Activated naive CD8-positive, alpha-beta T cell treated with anti-CD3 and anti-CD28 coated beads, Interleukin-2, amount 50 U/mL, for 24 hours (primary cell): ENCODE measurements around the gene BAHCC1.
"Not testable (repeated sequence)": the region's sequence is repeated elsewhere in the genome, so short reads cannot be mapped to it uniquely, and the experiment has no call there.

ENCODE experiments used
- ATAC-seq: fragments of 150-1000 bp; cut with Tn5 transposase; one replicate; pipeline ENCODE4 v1.10.0; 2021
- DNase-seq: peaks from one replicate; pipeline ENCODE4 v3.0.0; 2021
- H3K27ac Mint-ChIP-seq: one replicate; pipeline ENCODE4 v1.8.0; 2021; ENCODE audit warnings: mild to moderate bottlenecking, mixed read lengths
- H3K27me3 Mint-ChIP-seq: one replicate; pipeline ENCODE4 v1.8.0; 2021; ENCODE audit warnings: mixed read lengths
- H3K36me3 Mint-ChIP-seq: one replicate; pipeline ENCODE4 v1.8.0; 2021; ENCODE audit warnings: low read depth, mixed read lengths
- H3K4me1 Mint-ChIP-seq: one replicate; pipeline ENCODE4 v1.8.0; 2021; ENCODE audit warnings: mixed read lengths
- H3K4me3 Mint-ChIP-seq: one replicate; pipeline ENCODE4 v1.8.0; 2021; ENCODE audit warnings: mild to moderate bottlenecking, moderate library complexity, mixed read lengths
- H3K9me3 Mint-ChIP-seq: one replicate; pipeline ENCODE4 v1.8.0; 2021; ENCODE audit warnings: mixed read lengths

BAHCC1 gene

DNA sequence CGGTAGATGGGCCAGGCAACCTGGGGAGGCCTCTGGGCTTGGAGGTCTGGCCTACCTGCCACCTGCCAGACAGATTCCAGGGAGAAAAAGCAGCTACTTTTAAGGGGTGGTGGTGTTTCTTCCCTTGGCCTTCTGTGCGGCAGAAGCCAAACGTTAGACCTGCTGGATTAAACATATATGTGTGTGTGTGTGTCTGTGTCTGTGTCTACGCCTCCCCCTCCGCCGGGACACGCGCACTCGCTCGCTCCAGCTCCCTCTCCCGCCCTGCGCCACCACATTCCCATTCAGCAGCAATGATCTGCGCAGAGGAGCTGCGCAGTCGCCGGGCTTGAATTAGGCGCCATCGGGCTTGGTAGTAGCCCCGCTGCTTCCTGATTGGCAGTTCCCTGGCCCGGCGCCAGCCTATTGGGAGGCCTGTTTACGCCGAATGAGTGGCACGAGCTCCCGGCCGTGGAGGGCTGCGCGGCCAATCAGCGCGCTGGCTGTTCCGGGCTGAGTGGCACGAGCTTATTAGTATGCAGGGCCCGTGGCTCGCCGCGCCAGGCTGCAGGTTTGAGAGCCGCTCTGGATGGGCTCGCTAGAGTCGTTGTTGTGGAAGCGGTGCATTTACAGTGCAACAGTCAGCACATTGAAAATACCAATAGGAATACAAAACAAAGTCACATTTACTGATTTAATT is at the start of gene BAHCC1:
TSS of gene BAHCC1 (plus strand) at position 537 of the 679 bp plus-strand sequence. CDS start 4,283 bp downstream, outside the sequence.
- ATAC-seq, result peak; percentile 87
- H3K4me1 Mint-ChIP-seq, result peaks cover 35% of the 10 kb centered on the region
- H3K27ac Mint-ChIP-seq, result peak within 1 kb of the TSS; percentile 83
- H3K27me3 Mint-ChIP-seq, result peaks cover 58% of the 10 kb centered on the region
- DNase-seq, result peak; percentile 94
- no peaks in the 10 kb centered on the region for H3K36me3 Mint-ChIP-seq
- H3K4me3 Mint-ChIP-seq, result peak within 1 kb of the TSS; percentile 68
- H3K9me3 Mint-ChIP-seq, result no peaks in the 10 kb centered on the region

DNA sequence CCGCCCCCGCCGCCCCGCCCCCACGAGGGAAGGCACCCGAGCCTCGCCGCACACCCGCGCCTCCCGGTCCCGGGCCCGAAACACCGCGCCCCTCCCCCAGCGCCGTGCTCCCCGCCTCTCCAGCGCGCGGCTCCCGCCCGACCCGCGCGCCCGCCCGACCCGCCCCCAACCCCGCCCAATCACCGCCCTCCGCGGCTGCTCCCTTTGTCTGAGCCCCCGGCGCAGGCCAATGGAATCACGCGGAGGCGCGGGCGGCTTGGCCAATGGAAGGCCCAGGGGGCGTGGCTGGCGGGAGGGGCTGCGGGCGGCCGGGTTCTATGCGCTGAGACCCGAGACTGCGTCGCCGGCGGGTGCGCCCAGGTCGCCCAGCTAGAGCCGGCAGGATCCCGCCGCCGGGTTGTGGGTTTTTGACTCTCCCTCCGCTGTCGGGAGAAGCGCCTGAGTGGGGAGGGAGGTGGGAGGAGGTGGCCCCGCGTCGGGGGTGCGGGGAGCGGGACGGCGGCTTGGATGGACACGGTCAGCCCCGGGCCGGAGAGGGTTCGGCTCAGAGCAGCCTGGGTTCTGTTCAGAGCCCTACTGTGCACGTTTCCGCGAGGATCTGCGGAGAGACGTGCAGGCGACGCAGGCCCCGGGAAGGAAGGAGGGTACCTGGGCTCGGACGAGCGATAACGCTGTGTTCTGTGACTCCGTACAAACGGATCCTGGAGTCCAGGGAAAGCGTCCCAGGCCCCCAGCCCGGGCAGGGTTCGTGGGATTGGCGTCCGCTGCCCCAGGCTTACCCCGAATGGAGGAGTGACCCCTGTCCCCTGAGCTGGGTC is 49.0 kb upstream of the BAHCC1 start:
- Mint-ChIP-seq H3K36me3 (no peaks in the 10 kb centered on the region), H3K27me3 (peaks cover 43% of the 10 kb centered on the region), H3K27ac (no peak overlapping the region), H3K9me3 (no peaks in the 10 kb centered on the region), H3K4me3 (no peak overlapping the region), H3K4me1 (peaks cover 20% of the 10 kb centered on the region)
- peak; percentile 91 for ATAC-seq
- DNase-seq, result peak; percentile 97

DNA sequence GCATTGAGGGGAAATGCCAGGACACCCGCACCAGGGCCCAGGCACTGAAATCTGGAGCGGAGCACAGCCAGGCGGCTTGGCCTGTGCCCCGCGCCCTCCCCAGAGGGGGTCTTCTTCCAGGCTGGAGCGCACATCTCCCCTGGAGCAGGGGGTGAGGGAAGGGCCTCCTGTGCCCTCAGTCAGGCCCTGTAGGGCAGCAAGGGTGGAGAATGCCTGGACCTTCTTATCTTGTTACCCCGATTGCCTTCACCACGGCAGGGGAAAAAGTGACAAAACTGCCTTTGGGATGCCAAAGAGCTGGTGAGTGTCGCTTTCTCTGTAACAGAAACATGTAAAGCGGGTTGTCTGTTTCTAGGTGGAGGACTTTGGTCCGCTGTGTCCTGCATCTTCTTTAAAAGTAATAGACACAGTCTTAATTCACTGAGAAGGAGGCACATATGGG is 48.3 kb upstream of the BAHCC1 start:
- peaks cover 20% of the 10 kb centered on the region for H3K4me1 Mint-ChIP-seq

DNA sequence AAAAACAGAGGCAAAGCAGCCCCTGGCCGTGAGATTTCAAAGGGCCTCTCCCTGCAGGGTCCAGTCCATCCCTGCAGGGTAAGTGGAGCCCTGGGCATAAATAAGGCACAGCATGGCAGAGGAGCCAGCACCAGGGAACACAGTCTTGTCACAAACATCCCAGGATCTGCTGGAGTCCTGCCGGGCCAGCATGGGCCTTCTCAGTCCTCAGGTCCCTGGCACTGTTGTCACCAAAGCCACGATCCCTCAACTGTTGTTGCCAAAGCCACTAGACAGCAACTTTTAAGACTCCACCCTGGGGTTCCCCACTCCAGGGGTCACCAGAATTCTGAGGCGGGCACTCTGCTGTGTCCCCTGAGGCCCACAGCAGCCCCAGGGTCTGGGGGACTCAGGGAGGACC is 47.8 kb upstream of the BAHCC1 start:
- H3K27ac Mint-ChIP-seq, result no peak overlapping the region
- no peak overlapping the region for H3K4me3 Mint-ChIP-seq
- H3K4me1 Mint-ChIP-seq, result peaks cover 16% of the 10 kb centered on the region
- H3K36me3 Mint-ChIP-seq, result no peaks in the 10 kb centered on the region
- DNase-seq (no peak), ATAC-seq (no peak)
- H3K9me3 Mint-ChIP-seq, result no peaks in the 10 kb centered on the region
- H3K27me3 Mint-ChIP-seq, result peaks cover 39% of the 10 kb centered on the region

More for the DNA sequence above, 48.3 kb upstream of the BAHCC1 start:
- no peaks in the 10 kb centered on the region for H3K36me3 Mint-ChIP-seq
- ATAC-seq, result no peak
- no peak for DNase-seq
- H3K27me3 Mint-ChIP-seq, result peaks cover 43% of the 10 kb centered on the region
- H3K27ac Mint-ChIP-seq, result no peak overlapping the region
- no peak overlapping the region for H3K4me3 Mint-ChIP-seq
- H3K9me3 Mint-ChIP-seq, result no peaks in the 10 kb centered on the region

DNA sequence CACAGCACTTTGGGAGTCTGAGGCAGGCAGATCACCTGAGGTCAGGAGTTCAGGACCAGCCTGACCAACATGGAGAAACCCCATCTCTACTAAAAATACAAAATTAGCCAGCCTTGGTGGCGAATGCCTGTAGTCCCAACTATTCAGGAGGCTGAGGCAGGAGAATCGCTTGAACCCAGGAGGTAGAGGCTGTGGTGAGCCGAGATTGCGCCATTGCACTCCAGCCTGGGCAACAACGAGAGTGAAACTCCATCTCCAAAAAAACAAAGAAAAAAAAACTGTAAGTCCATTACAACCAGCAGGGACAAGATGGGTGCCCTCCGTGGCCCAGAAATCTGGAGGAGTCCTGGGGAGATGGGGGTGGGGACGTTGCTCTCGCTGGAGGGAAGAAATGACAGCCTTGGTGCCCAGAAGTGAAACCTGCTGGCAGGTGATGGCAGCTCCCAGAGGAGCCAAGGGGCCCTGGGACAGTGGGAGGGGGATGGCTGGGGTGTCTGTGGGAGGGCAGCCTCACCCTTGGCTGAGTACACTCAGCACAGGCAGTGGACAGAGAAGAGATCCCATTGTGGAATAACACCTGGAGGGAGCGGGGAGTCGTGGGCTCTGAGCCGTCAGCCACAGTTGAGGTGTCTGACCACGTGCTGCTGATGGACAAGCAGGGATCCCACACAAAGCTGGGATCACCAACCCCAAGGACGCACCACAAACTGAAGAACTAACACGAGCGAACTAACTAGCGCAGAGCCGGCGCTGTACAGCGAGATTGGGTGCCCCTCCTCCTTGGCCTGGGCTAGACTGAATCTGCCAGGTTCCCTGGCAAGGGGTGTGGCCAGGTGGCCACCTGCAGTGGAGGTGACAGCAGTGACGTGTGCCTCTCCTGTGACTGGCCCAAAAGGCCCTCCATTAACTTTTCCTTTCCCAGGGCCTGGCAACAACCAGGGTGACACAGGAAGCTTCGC is 46.9 kb upstream of the BAHCC1 start:
- no peak overlapping the region for H3K4me3 Mint-ChIP-seq
- ATAC-seq (no peak), DNase-seq (no peak)
- H3K27ac Mint-ChIP-seq, result no peak overlapping the region
- H3K36me3 Mint-ChIP-seq, result no peaks in the 10 kb centered on the region
- H3K4me1 Mint-ChIP-seq, result peaks cover 14% of the 10 kb centered on the region
- H3K27me3 Mint-ChIP-seq, result peaks cover 32% of the 10 kb centered on the region
- H3K9me3 Mint-ChIP-seq, result no peaks in the 10 kb centered on the region

DNA sequence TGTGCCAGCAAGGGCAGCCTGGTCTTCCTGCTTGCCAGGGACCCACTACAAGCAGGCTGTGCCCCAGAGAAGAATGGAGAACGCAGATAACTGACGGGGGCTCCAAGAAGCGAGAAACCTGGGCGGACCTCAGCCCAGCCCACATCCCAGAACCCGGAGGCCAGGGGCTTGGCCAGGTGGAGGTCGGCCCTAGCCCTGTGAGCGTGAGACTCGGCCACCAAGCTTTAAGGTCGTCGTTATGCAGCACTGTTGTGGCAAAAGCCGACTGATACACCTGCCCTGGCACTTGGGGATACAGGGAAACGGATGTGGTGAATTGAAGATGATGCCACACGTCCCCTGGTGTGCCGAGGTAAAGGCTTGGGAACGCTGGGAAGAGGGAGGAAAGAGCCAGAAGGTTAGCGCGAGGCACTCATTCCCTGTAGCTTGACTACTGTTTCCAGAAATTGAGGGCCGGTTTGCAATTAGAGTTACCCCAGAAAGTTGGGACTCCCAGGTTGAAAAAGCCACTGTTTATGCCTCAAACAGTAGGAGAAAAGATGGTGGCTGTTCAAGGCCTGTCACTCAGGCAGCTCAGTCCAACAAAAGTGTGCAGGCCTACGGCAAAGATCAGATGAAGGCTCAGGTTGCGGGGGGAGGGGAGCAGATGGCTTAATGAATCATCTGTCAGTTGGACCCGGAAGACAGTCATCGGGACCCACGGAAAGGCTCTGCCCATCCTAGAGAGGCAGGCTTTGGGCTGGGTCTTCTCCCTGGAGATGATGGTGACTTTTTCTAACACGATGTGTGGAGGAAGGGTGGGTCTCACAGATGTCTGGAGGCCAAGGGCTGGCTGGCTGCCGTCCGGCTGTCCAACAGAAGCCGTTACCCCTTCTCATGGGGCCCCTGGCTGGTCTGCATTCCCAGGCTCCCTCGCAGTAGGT is 45.6 kb upstream of the BAHCC1 start:
- no peaks in the 10 kb centered on the region for H3K9me3 Mint-ChIP-seq
- peaks cover 5% of the 10 kb centered on the region for H3K4me1 Mint-ChIP-seq
- H3K27me3 Mint-ChIP-seq, result peaks cover 21% of the 10 kb centered on the region
- DNase-seq (no peak), ATAC-seq (no peak)
- H3K36me3 Mint-ChIP-seq, result no peaks in the 10 kb centered on the region
- H3K4me3 Mint-ChIP-seq, result no peak overlapping the region
- no peak overlapping the region for H3K27ac Mint-ChIP-seq

DNA sequence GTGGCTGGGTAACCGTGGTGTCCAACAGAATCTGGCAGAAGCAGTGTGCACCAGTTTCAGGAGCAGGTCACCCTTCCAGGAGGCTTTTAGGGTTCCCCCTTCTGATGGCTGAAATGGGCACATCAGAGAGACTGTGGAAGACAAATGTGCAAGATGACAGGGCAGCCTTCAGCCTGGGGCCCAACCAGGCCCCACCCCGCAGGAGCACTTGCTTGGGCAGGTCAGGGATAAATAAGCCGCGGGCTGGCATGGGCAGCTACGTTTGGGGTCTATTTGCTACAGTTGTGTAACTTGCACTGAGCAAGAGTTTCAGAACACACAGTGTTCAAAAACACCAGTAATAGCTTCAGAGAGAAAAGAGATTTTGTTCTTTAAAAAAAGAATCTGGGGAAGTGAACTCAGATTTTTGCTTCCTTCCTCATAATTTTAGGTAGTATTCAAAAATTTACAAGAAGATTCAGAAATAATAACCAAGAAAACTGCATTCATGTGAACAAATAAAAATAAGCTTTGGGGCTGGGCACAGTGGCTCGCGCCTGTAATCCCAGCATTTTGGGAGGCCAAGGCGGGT is 44.9 kb upstream of the BAHCC1 start:
- Mint-ChIP-seq H3K4me1 (peaks cover 3% of the 10 kb centered on the region), H3K4me3 (no peak overlapping the region), H3K27me3 (peaks cover 18% of the 10 kb centered on the region), H3K27ac (no peak overlapping the region), H3K36me3 (no peaks in the 10 kb centered on the region), H3K9me3 (no peaks in the 10 kb centered on the region)
- ATAC-seq (no peak), DNase-seq (no peak)

DNA sequence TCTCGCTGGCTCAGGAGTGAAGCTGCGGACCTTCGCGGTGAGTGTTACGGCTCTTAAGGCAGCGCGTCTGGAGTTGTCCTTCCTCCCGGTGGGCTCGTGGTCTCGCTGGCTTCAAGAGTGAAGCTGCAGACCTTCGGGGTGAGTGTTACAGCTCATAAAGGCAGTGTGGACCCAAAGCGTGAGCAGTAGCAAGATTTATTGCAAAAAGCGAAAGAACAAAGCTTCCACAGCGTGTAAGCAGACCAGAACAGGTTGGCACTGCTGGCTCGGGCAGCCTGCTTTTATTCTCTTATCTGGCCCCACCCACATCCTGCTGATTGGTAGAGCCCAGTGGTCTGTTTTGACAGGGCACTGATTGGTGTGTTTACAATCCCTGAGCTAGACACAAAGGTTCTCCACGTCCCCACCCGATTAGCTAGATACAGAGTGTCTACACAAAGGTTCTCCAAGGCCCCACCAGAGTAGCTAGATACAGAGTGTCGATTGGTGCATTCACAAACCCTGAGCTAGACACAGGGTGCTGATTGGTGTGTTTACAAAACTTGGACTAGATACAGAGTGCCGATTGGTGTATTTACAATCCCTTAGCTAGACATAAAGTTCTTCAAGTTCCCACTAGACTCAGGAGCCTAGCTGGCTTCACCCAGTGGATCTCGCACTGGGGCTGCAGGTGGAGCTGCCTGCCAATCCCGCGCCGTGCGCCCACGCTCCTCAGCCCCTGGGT is 43.8 kb upstream of the BAHCC1 start:
- H3K27ac Mint-ChIP-seq, DNase-seq, H3K36me3 Mint-ChIP-seq, H3K4me1 Mint-ChIP-seq, H3K4me3 Mint-ChIP-seq, ATAC-seq, H3K9me3 Mint-ChIP-seq: not testable (repeated sequence)
- peaks cover 18% of the 10 kb centered on the region for H3K27me3 Mint-ChIP-seq

DNA sequence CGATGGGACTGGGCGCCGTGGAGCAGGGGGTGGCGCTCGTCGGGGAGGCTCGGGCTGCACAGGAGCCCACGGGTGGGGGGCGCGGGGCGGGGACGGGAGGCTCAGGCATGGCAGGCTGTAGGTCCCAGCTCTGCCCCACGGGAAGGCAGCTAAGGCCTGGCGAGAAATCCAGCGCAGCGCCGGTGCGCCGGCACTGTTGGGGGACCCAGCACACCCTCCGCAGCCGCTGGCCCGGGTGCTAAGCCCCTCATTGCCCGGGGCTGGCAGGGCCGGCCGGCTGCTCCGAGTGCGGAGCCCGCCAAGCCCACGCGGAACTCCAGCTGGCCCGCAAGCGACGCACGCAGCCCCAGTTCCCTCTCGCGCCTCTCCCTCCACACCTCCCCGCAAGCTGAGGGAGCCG is 43.2 kb upstream of the BAHCC1 start:
- not testable (repeated sequence) for H3K36me3 Mint-ChIP-seq, H3K27ac Mint-ChIP-seq, ATAC-seq, H3K4me1 Mint-ChIP-seq, H3K4me3 Mint-ChIP-seq, DNase-seq, H3K9me3 Mint-ChIP-seq
- H3K27me3 Mint-ChIP-seq, result peaks cover 16% of the 10 kb centered on the region

DNA sequence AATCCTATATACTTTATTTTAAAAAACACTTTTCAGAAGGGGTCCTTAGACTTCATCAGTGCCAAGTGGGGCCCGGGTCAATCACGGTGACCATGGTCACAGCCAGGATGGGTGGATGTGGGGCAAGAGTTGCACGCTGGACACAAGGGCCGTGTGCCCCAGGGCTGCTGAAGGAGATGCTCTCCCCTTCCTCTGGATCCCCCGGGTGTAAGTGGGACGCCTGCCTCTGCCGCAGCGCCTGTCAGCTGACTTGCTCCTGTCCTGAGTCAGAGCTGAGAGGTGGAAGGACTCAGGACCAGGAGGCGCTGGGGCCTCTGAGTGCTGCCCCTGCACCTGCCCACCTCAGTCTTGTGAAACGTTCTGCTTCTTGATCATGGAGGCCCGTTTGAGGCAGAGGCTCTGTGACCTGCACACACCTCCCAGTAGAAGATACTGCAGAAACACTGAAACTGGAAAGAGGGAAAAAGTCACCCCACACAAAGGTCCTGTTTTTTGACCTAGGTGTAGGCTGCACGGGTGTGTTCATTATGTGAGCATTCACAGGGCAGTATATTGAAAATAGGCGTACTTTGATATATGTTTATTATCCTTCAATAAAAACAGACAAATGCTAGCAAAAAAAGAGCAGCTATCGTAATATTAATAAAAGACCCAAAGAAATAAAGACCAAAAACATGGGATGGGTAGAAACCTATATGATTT is 40.9 kb upstream of the BAHCC1 start:
- DNase-seq (no peak), ATAC-seq (no peak)
- no peaks in the 10 kb centered on the region for H3K9me3 Mint-ChIP-seq
- no peak overlapping the region for H3K27ac Mint-ChIP-seq
- peaks cover 3% of the 10 kb centered on the region for H3K4me1 Mint-ChIP-seq
- H3K4me3 Mint-ChIP-seq, result no peak overlapping the region
- peaks cover 14% of the 10 kb centered on the region for H3K27me3 Mint-ChIP-seq
- H3K36me3 Mint-ChIP-seq, result no peaks in the 10 kb centered on the region

DNA sequence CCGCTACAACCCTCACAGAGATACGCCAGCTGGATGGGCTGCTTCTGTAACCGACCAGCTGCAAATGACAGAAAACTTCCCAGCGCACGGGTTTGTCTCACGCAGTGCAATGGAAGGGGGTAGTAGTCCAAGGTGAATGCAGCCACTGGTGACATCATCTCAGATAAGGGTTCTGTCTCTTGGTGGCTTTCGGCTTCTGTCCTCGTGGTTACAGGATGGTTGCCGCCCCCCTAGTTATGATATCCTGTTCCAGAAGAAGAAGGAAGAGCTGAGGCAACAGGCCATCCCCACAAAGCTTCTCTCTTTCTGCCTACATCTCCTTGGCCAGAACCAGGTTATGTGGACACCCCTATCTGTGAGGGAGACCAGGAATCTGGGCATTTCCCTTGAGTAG is 40.3 kb upstream of the BAHCC1 start:
- H3K4me3 Mint-ChIP-seq, result no peak overlapping the region
- no peak for DNase-seq
- peaks cover 3% of the 10 kb centered on the region for H3K4me1 Mint-ChIP-seq
- ATAC-seq, result no peak
- no peaks in the 10 kb centered on the region for H3K9me3 Mint-ChIP-seq
- H3K27me3 Mint-ChIP-seq, result peaks cover 14% of the 10 kb centered on the region
- no peak overlapping the region for H3K27ac Mint-ChIP-seq
- no peaks in the 10 kb centered on the region for H3K36me3 Mint-ChIP-seq

DNA sequence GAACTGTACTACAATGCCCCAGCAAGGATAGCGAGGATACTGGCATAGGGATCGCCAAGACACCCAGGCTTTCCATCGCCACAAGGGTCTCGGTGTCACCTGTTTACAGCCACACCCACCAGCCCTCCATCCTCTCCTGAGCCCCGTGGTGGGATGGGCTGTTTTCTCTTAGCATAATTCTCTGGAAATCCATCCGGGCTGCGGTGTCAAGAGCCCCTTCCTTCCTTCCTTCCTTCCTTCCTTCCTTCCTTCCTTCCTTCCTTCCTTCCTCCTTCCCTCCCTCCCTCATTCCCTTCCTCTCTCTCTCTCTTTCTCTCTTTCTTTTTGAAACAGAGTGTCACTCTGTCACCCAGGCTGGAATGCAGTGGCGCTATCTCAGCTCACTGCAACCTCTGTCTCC is 36.0 kb upstream of the BAHCC1 start:
- ATAC-seq (no peak), DNase-seq (no peak)
- no peak overlapping the region for H3K4me3 Mint-ChIP-seq
- H3K4me1 Mint-ChIP-seq, result peaks cover 6% of the 10 kb centered on the region
- no peak overlapping the region for H3K27ac Mint-ChIP-seq
- no peaks in the 10 kb centered on the region for H3K36me3 Mint-ChIP-seq
- H3K27me3 Mint-ChIP-seq, result peaks cover 34% of the 10 kb centered on the region
- H3K9me3 Mint-ChIP-seq, result no peaks in the 10 kb centered on the region
